ENCODE data around the gene PZP.
"Not testable (repeated sequence)": the region's sequence is repeated elsewhere in the genome, so short reads cannot be mapped to it uniquely, and the experiment has no call there.

PZP gene

GRCh38 chr12:9208229-9208628 is at the start of gene PZP:
Gene PZP, minus strand, starts transcription at chr12:9208395. Its CDS starts 54 bp downstream, at chr12:9208341.
- no peak for DNase-seq

- DNase-seq = no peak
Measured at GRCh38 chr12:9256758-9257405, 48.7 kb upstream of the PZP start.

- no peak for DNase-seq
Measured at GRCh38 chr12:9256341-9256740, 48.1 kb upstream of the PZP start.

DNA sequence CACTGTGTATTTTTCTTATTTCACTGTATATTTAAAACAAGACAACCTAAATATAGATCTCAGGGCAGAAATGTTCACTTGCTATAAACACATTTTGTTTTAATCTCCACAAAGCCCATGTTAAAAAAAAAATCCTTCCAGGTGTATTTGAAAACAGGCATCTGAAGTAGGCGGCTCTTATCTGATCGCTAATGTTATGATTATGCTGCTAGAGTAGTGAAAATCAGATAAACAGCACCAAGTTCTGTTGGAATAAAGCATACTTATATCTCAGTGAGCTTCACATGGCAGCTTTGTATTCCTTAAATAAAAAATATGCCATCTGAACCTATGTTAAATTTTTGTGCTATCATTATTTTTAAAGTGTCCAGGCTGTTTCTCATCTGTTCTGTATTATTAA is 47.6 kb upstream of the PZP start:
- no peak for DNase-seq

DNA sequence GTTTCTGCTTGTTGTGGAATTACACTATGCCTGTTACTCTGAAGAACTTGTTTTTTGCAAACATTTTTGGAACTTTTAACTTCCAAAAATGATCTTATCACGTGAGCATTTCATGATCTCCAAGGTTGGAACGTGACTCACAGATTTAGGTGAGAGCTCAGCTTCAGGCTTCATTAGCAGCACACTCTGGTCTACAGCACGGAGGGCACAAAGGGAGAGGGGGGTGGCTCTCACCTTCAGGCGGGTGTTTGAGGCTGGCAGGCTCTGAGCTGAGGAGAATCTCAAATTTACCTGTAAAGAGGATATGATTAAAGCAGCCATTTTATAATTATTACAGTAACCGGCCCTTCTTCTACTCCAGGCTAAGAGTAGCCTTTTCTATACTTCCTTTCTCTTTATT is 45.3 kb upstream of the PZP start:
- DNase-seq = no peak

DNA sequence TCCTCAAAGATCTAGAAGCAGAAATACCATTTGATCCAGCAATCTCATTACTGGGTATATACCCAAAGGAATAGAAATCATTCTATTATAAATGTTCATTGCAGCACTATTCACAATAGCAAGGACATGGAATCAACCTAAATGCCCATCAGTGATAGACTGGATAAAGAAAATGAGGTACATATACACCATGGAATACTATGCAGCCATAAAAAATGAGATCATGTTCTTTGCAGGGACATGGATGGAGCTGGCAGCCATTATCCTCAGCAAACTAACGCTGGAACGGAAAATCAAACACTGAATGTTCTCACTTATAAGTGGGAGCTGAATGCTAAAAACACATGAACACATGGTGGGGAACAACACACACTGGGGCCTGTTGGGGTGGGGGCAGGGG is 44.6 kb upstream of the PZP start:
- not testable (repeated sequence) for DNase-seq

GRCh38 chr12:9252256-9252655 is 44.1 kb upstream of the PZP start:
- DNase-seq = no peak

- DNase-seq = no peak
Measured at GRCh38 chr12:9248435-9248834, 40.2 kb upstream of the PZP start.

GRCh38 chr12:9244894-9245293 is 36.7 kb upstream of the PZP start:
- no peak for DNase-seq

DNA sequence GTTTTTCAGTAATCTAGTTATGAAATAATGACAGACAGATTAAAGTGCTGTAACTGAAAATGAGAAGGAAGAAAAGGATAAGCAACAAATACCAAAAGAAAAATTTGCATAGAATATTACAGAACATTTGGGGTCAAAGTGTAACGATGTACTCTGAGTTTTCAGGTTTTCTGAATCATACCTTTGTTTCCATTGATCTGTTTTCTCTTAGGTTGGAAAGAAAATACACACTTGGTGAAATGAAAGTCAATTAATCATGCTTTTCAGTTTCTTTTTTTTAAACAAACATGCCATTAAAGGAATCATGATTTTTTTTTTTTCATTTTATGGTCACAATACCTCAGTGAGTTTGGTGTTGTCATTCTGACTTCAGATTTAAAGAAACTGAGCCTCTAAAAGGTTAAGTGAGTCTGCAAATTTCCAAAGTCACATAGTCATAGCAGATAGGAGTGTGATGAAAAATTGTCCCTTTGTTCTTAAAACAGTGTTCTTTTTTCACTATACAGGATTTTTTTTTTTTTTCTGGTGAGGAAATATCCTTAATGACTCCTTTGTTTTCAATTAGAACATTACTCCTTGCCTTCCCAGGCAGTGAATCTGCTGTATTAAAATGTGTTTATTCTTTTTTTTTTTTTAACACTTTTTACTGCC is 35.9 kb upstream of the PZP start:
- no peak for DNase-seq

DNA sequence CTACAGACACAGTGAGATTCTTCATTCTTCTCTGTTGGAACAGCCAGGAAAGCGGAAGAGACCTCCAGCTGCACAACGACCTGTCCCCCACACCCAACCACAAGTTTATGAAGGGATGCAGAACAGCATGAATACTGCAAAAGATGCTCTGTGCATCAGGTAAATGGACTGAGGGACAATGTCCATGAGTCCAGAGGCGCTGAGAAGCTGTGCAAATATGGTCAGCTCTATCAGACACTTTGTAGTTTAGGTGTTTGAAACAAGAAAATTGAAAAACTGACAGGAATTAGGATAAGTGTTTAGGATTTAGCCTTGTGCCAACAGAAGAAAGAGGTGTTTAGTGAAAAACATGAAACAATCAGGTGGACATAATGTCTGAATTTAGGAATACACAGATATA is 33.1 kb upstream of the PZP start:
- no peak for DNase-seq

DNA sequence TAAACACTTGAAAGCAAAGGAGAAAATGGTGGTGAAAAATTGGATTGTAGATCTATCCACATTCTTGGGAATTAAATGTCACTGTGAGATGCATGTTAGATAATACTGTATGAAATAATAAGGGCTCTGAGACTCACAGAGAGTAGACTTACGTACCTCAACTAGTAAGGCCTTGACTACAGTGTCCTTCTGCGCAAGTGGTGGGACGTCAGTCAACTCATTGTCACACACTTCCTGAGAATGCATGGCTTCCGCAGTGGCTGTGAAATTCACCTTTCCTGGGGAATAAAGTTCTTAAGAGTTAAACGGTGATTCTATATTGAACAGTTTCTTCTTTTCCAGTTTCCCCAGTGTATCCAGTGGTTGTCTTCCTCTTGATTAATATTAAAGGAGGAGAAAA is 32.6 kb upstream of the PZP start:
- DNase-seq = no peak

GRCh38 chr12:9240004-9240635 is 31.9 kb upstream of the PZP start:
- peak; percentile 47 for DNase-seq

DNA sequence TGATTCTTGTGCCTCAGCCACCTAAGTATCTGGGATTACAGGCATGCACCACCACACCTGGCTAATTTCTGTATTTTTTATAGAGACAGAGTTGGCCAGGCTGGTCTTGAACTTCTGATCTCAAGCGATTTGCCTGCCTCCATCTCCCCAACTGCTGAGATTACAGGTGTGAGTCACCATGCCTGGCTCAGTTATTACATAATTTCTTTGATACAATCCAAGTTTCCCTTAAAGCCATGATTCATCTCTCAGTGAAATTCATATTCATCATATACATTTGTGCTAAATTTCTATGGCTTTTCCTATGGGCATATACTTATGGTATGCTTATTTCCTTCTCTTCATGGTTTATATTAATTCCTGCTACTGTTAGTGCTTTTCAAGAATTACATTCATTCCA is 29.1 kb upstream of the PZP start:
- DNase-seq = no peak

DNA sequence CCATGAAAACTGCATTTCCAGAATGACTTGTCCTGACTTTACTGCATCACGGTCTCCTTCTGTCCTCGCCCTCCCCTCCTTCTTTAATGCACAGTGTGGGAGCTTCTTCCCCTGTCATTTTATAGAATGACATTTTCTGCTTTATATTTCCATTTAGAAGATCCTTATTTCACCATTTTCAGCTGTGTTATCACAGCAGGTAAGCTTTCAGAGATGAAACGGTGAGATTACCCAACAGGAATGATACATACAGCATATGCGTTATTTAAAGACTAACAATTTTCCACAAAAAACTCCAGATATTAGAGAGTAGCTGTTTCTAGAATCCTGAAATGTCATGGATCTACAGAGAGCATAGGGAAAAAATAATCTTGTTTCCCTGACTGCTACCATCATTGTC is 27.3 kb upstream of the PZP start:
- no peak for DNase-seq

DNA sequence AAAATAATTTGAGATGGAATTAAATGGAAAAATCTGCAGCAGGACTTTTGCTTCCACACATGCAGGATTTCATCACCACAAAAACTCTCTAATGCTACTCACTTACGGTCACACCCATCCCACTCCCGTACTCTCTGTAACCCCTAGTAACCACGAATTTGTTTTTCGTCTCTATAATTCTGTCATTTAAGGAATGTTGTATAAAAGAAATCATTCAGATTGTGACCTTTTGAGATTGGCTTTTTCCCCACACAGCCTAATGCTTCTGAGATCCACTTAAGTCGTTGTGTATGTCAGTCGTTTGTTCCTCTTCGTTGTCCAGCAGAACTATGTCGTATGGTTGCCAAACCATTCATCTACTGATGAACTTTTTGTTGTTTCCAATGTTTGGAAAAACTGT is 19.8 kb upstream of the PZP start:
- DNase-seq = no peak

DNA sequence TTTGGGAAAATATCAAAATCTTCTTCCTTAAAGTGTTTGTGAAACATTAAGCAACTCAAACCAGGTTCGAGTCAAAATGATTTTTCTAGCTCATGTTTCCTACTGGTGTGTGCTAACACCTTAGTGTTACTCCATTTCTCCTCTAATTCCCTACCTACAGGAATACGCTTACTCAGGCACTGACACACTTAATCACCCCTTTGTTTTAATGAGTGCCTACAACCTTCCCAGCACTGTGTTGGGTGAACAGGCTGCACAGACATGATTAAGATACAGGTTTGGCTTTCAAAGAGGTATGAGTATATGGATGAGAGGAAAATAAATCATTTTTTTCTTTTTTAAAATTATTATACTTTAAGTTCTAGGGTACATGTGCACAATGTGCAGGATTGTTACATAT is 15.6 kb upstream of the PZP start:
- no peak for DNase-seq

GRCh38 chr12:9221483-9221882 is 13.3 kb upstream of the PZP start:
- no peak for DNase-seq

- not testable (repeated sequence) for DNase-seq
Measured at GRCh38 chr12:9221011-9221410, 12.8 kb upstream of the PZP start.

DNA sequence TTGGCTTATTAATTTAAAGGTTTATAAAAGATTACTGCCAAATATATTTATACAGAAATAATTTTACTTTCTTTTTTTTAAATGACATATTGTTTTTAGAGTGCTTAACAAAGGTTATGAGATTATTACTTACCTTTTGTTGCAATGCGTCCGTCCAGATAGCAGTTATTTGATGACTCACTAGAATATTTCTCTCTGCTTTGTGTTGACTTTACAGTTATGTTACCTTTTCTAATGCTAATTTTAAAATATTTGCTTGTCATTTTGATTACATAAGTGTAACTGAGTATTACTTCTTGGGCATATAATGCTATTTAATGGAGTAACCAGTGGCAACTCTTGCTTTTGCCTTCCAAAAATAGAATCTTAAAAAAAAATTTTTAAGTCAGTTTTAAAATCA is 6.3 kb upstream of the PZP start:
- DNase-seq = no peak

GRCh38 chr12:9211687-9212086 is 3.5 kb upstream of the PZP start:
- DNase-seq = no peak

GRCh38 chr12:9204380-9204779 is 3.8 kb downstream of the PZP start:
- no peak for DNase-seq

- DNase-seq = no peak
Measured at GRCh38 chr12:9198012-9198411, 10.2 kb downstream of the PZP start.

GRCh38 chr12:9184276-9184675 is 23.9 kb downstream of the PZP start:
- no peak for DNase-seq

DNA sequence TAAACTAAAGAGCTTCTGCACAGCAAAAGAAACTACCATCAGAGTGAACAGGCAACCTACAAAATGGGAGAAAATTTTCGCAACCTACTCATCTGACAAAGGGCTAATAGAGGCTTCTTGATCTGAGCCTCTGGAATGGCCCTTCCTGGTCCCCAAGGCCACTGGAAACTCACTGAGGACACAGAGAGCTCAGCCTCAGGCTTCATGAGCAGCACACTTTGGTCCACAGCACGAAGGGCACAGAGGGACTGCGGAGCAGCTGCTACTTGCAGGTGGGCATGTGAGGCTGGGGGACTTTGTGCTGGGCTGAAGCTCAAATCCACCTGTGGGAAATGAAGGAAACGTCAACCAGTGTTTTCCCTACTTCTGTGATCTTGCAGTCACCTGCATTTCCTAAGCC is 27.4 kb downstream of the PZP start:
- DNase-seq = no peak

All from activated CD8-positive, alpha-beta memory T cell treated with anti-CD3 and anti-CD28 coated beads, Interleukin-2, amount 50 U/mL, for 4 hours (primary cell).